IMR-90 (cell line): ENCODE data around the gene COL23A1. TPM values are rescaled to one million over a fixed set of nuclear protein-coding genes. Genes with fewer than 3 reads are reported as not detected.

Experiments used
- ATAC-seq: fragments of 200-7000 bp; cut with Tn5 transposase; 2 replicates; pipeline ENCODE4 v1.9.1; 2020; ENCODE audit warnings: low read depth, mild to moderate bottlenecking, moderate library complexity
- BruUV-seq: library from RNA; stranded (reverse); fragments of 400-500 nt; replicated peaks from 2 replicates; lab custom pipeline; 2021; lab: Mats Ljungman, UMichigan
- CTCF ChIA-PET: fragments of 300-600 bp; formaldehyde crosslinking; extraction: SDS; loops from one replicate; lab custom pipeline; 2021; ENCODE audit warnings: antibody characterized with exemption; lab: Yijun Ruan, JAX
- POLR2A ChIA-PET: fragments of 300-600 bp; sonication (Branson Sonifier 250); formaldehyde crosslinking; loops from one replicate; lab custom pipeline; 2022; ENCODE audit warnings: antibody characterized with exemption; ENCODE audit not compliant: unreplicated experiment; lab: Charles Lee
- DNase-seq: peaks from one replicate; pipeline ENCODE4 v3.0.0; 2013
- H2AFZ ChIP-seq: replicated peaks from 2 replicates; pipeline ENCODE3; 2013; ENCODE audit warnings: low read length, mild to moderate bottlenecking; ENCODE audit not compliant: poor library complexity
- H2AK5ac ChIP-seq: 2 replicates; pipeline ENCODE4 v1.6.1; 2013; ENCODE audit warnings: low read depth, low read length, inconsistent platforms
- H2AK9ac ChIP-seq: replicated peaks from 2 replicates; pipeline ENCODE3; 2013; ENCODE audit warnings: mild to moderate bottlenecking, low read depth, low read length, moderate library complexity; ENCODE audit not compliant: poor library complexity
- H2BK120ac ChIP-seq: 2 replicates; pipeline ENCODE4 v1.6.1; 2013; ENCODE audit warnings: low read depth, low read length, inconsistent platforms
- H2BK15ac ChIP-seq: 3 replicates; pipeline ENCODE4 v1.6.1; 2013; ENCODE audit warnings: low read depth, low read length, inconsistent platforms
- H2BK20ac ChIP-seq: 2 replicates; pipeline ENCODE4 v1.6.1; 2013; ENCODE audit warnings: low read depth, mild to moderate bottlenecking, inconsistent platforms, low read length, moderate library complexity
- H2BK5ac ChIP-seq: 2 replicates; pipeline ENCODE4 v1.6.1; 2013; ENCODE audit warnings: mild to moderate bottlenecking, low read depth, low read length, inconsistent platforms; ENCODE audit not compliant: poor library complexity, severe bottlenecking
- H3K14ac ChIP-seq: replicated peaks from 2 replicates; pipeline ENCODE4 v1.6.1; 2013; ENCODE audit warnings: low read depth, low read length, inconsistent platforms
- H3K18ac ChIP-seq: 2 replicates; pipeline ENCODE4 v1.6.1; 2013; ENCODE audit warnings: low read depth, low read length, control low read depth
- H3K23ac ChIP-seq: 2 replicates; pipeline ENCODE4 v1.6.1; 2013; ENCODE audit warnings: low read depth, low read length, inconsistent platforms
- H3K27ac ChIP-seq: 2 replicates; pipeline ENCODE4 v1.5.1; 2013; ENCODE audit warnings: mild to moderate bottlenecking, control low read depth, low read length; ENCODE audit not compliant: insufficient read depth
- H3K27me3 ChIP-seq: 2 replicates; pipeline ENCODE4 v1.6.1; 2013; ENCODE audit warnings: low read length; ENCODE audit not compliant: control insufficient read depth, insufficient read depth
- H3K36me3 ChIP-seq: 2 replicates; pipeline ENCODE4 v1.6.1; 2013; ENCODE audit warnings: low read length, mixed read lengths; ENCODE audit not compliant: control insufficient read depth, insufficient read depth
- H3K4ac ChIP-seq: 2 replicates; pipeline ENCODE4 v1.6.1; 2013; ENCODE audit warnings: low read depth, low read length, inconsistent platforms
- H3K4me1 ChIP-seq: 2 replicates; pipeline ENCODE4 v1.6.1; 2013; ENCODE audit warnings: low read length, mixed read lengths; ENCODE audit not compliant: control insufficient read depth, insufficient read depth
- H3K4me2 ChIP-seq: 2 replicates; pipeline ENCODE4 v1.6.1; 2013; ENCODE audit warnings: low read depth, mild to moderate bottlenecking, control low read depth, low read length, moderate library complexity
- H3K4me3 ChIP-seq: 2 replicates; pipeline ENCODE4 v1.5.1; 2013; ENCODE audit warnings: low read depth, mild to moderate bottlenecking, control low read depth, low read length, moderate library complexity; ENCODE audit not compliant: insufficient read depth
- H3K56ac ChIP-seq: 2 replicates; pipeline ENCODE4 v1.6.1; 2013; ENCODE audit warnings: low read length, inconsistent platforms; ENCODE audit not compliant: insufficient read depth; ENCODE audit errors: extremely low read depth
- H3K79me1 ChIP-seq, 2 experiments: 2 replicates each; pipeline ENCODE4 v1.6.1; 2013; ENCODE audit warnings: low read length in 2 of 2, inconsistent platforms in 1 of 2, low read depth in 1 of 2
- H3K9ac ChIP-seq: 2 replicates; pipeline ENCODE4 v1.6.1; 2013; ENCODE audit warnings: low read depth, low read length, control low read depth
- H3K9me1 ChIP-seq: 2 replicates; pipeline ENCODE4 v1.6.1; 2013; ENCODE audit warnings: low read length, inconsistent platforms; ENCODE audit not compliant: insufficient read depth
- H3K9me3 ChIP-seq: 2 replicates; pipeline ENCODE4 v1.6.1; 2013; ENCODE audit warnings: low read length; ENCODE audit not compliant: control insufficient read depth, insufficient read depth
- H4K20me1 ChIP-seq: 2 replicates; pipeline ENCODE4 v1.6.1; 2013; ENCODE audit warnings: low read length, inconsistent platforms; ENCODE audit not compliant: insufficient read depth
- H4K5ac ChIP-seq: 2 replicates; pipeline ENCODE4 v1.6.1; 2013; ENCODE audit warnings: mild to moderate bottlenecking, low read depth, low read length, control low read depth
- H4K8ac ChIP-seq, 2 experiments: 2 replicates each; pipeline ENCODE4 v1.6.1; 2013; ENCODE audit warnings: low read depth in 2 of 2, low read length in 2 of 2, control low read depth in 1 of 2, inconsistent platforms in 1 of 2
- H4K91ac ChIP-seq: 2 replicates; pipeline ENCODE4 v1.6.1; 2013; ENCODE audit warnings: low read depth, low read length, inconsistent platforms; ENCODE audit not compliant: insufficient read depth
- CEBPB ChIP-seq: IDR thresholded peaks from 2 replicates; pipeline ENCODE4 v1.6.1; 2012; ENCODE audit warnings: low read depth, low read length, improper control_type of control experiment
- CHD1 ChIP-seq: IDR thresholded peaks from 2 replicates; pipeline ENCODE4 v1.6.1; 2012; ENCODE audit warnings: low read depth, low read length, improper control_type of control experiment
- FOS ChIP-seq: fragments of 150-350 bp; IDR thresholded peaks from 2 replicates; pipeline ENCODE4 v1.6.1; 2016; ENCODE audit warnings: low read depth, low read length
- MAZ ChIP-seq: IDR thresholded peaks from 2 replicates; pipeline ENCODE4 v1.6.1; 2012; ENCODE audit warnings: low read depth, mild to moderate bottlenecking, low read length, improper control_type of control experiment, moderate library complexity, borderline replicate concordance
- MXI1 ChIP-seq: IDR thresholded peaks from 2 replicates; pipeline ENCODE4 v1.6.1; 2012; ENCODE audit warnings: low read depth, mild to moderate bottlenecking, low read length, moderate library complexity, borderline replicate concordance
- NFE2L2 ChIP-seq: fragments of 150-350 bp; IDR thresholded peaks from 2 replicates; pipeline ENCODE4 v1.6.1; 2016; ENCODE audit warnings: low read depth, mild to moderate bottlenecking, low read length
- RAD21 ChIP-seq: IDR thresholded peaks from 2 replicates; pipeline ENCODE4 v1.6.1; 2012; ENCODE audit warnings: low read length, improper control_type of control experiment
- RCOR1 ChIP-seq: IDR thresholded peaks from 2 replicates; pipeline ENCODE4 v1.6.1; 2012; ENCODE audit warnings: mild to moderate bottlenecking, low read length, improper control_type of control experiment; ENCODE audit not compliant: insufficient replicate concordance
- RFX5 ChIP-seq: IDR thresholded peaks from 2 replicates; pipeline ENCODE4 v1.8.0; 2012; ENCODE audit warnings: low read depth, mild to moderate bottlenecking, low read length, moderate library complexity
- SMC3 ChIP-seq: fragments of 150-350 bp; IDR thresholded peaks from 2 replicates; pipeline ENCODE4 v1.6.1; 2016; ENCODE audit warnings: low read depth, mild to moderate bottlenecking, antibody characterized with exemption, low read length, moderate library complexity
- WGBS, 2 experiments: methylation state at CpG; one replicate each; pipeline versions ENCODE4 v1.1.5 to v1.1.7; 2013; ENCODE audit warnings: missing lambda C conversion rate in 2 of 2; ENCODE audit not compliant: insufficient read length in 1 of 2; ENCODE audit errors: extremely low coverage in 2 of 2; 5-methylcytosine and 5-hydroxymethylcytosine counted together
- dilution Hi-C: fragments of 300-500 bp; cut with HindIII; formaldehyde crosslinking; loops from one replicate; pipeline ENCODE4 v1.14.3; 2018; ENCODE audit warnings: low sequenced_read_pairs; ENCODE audit not compliant: unreplicated experiment
- in situ Hi-C: fragments of 300-500 bp; cut with MboI; formaldehyde crosslinking; loops from 3 replicates; pipeline ENCODE4 v1.14.3; 2019; ENCODE audit warnings: low sequenced_read_pairs, inconsistent platforms, mixed read lengths
- intact Hi-C: fragments of 100-400 bp; cut with micrococcal nuclease; formaldehyde crosslinking; loops from 2 replicates; pipeline ENCODE4 v1.10.0; 2022
- polyA plus RNA-seq, 3 experiments: library from polyadenylated mRNA; depleted of rRNA; stranded (reverse); fragments of >200 nt; gene quantifications; 2 replicates each; pipeline ENCODE4 v1.2.3, GENCODE V29; 2012; ENCODE audit warnings: low replicate concordance in 1 of 3
- total RNA-seq: library from RNA; depleted of rRNA; stranded (reverse); fragments of >200 nt; gene quantifications from 2 replicates; pipeline ENCODE4 v1.2.3, GENCODE V29; 2012
- TF ChIP-seq, protein P1 (sequence below): conservative IDR thresholded peaks from 2 replicates; pipeline ENCODE4 v1.5.1; 2012; ENCODE audit warnings: mild to moderate bottlenecking, low read depth, low read length, improper control_type of control experiment
- TF ChIP-seq, protein P2 (sequence below): fragments of 150-350 bp; IDR thresholded peaks from 2 replicates; pipeline ENCODE4 v1.6.1; 2017; ENCODE audit warnings: mild to moderate bottlenecking, antibody characterized with exemption, low read length, low read depth

Gene COL23A1
- total and polyA plus RNA-seq, 2 of the 4 experiments (the other 2 are of a cell fraction), result not detected

DNA sequence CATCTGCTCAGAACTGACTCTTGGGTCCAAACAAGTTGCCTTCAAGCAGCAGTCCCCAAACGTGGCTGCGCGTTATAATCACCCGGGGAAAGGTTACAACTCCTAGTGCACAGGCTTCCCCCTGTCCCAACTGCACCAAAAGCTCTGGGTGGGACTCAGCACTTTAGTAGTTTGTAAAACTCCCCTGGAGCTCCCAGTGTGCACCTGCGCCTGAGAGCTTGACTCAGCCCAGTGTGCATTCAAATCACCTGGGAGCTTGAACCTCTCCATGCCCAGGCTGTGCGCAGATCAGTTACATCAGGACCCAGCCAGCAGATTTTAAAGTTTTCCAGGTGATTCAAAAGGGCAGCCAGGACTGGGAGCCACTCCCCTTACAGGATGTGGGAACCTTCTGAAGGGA, 151.4 kb downstream of the COL23A1 start:
- Histone ChIP-seq H2AK9ac (no peak overlapping the region), H3K27ac (no peak overlapping the region), H2BK20ac (no peak overlapping the region), H3K9me1 (no peaks in the 10 kb centered on the region), H2BK5ac (no peak overlapping the region), H3K4me2 (no peak overlapping the region), H3K56ac (no peak overlapping the region), H2BK15ac (no peak overlapping the region), H3K27me3 (no peaks in the 10 kb centered on the region; the same call in 1 of the 2 replicates), H3K9ac (no peak overlapping the region), H2AFZ (no peak overlapping the region), H3K9me3 (peaks cover 13% of the 10 kb centered on the region), H4K5ac (no peak overlapping the region), H2AK5ac (no peak overlapping the region), H3K36me3 (no peaks in the 10 kb centered on the region), H4K20me1 (no peaks in the 10 kb centered on the region), H3K23ac (no peak overlapping the region), H3K14ac (no peak overlapping the region), H3K4me3 (no peak overlapping the region), H3K4ac (no peak overlapping the region), H3K18ac (no peak overlapping the region), H4K8ac (no peak overlapping the region), H3K4me1 (no peaks in the 10 kb centered on the region), H2BK120ac (no peak overlapping the region), H3K79me1 (no peaks in the 10 kb centered on the region), H4K91ac (no peak overlapping the region)
- WGBS, 2 experiments, result 92% methylated on average over 2 of the region's 6 CpGs; no CpG with 5 or more reads in 1 of the 2 experiments
- intact Hi-C loops (no loop called here), dilution Hi-C loops (no loop called here), in situ Hi-C loops (no loop called here)
- no peak for ATAC-seq
- BruUV-seq, result no TSS peak
- ChIA-PET POLR2A (no interaction called here), CTCF (interaction anchor here (0.6 kb wide), 1 partner anchor 205 kb away, joined by 4 read pairs; no protein-coding TSS in a partner anchor)
- TF ChIP-seq, protein P1, sequence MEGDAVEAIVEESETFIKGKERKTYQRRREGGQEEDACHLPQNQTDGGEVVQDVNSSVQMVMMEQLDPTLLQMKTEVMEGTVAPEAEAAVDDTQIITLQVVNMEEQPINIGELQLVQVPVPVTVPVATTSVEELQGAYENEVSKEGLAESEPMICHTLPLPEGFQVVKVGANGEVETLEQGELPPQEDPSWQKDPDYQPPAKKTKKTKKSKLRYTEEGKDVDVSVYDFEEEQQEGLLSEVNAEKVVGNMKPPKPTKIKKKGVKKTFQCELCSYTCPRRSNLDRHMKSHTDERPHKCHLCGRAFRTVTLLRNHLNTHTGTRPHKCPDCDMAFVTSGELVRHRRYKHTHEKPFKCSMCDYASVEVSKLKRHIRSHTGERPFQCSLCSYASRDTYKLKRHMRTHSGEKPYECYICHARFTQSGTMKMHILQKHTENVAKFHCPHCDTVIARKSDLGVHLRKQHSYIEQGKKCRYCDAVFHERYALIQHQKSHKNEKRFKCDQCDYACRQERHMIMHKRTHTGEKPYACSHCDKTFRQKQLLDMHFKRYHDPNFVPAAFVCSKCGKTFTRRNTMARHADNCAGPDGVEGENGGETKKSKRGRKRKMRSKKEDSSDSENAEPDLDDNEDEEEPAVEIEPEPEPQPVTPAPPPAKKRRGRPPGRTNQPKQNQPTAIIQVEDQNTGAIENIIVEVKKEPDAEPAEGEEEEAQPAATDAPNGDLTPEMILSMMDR, result no peak
- no peak for TF ChIP-seq FOS
- no peak for TF ChIP-seq CHD1
- no peak for TF ChIP-seq RFX5
- no peak for TF ChIP-seq MAZ
- no peak for TF ChIP-seq NFE2L2
- no peak for TF ChIP-seq SMC3
- no peak for TF ChIP-seq RCOR1
- TF ChIP-seq RAD21, result no peak
- TF ChIP-seq CEBPB, result no peak
- TF ChIP-seq MXI1, result no peak
- TF ChIP-seq, protein P2, sequence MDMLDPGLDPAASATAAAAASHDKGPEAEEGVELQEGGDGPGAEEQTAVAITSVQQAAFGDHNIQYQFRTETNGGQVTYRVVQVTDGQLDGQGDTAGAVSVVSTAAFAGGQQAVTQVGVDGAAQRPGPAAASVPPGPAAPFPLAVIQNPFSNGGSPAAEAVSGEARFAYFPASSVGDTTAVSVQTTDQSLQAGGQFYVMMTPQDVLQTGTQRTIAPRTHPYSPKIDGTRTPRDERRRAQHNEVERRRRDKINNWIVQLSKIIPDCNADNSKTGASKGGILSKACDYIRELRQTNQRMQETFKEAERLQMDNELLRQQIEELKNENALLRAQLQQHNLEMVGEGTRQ, result no peak
- no peak for DNase-seq
